HG03432 (cell line): ENCODE data around the gene ECSCR.
"Not testable (repeated sequence)": the region's sequence is repeated elsewhere in the genome, so short reads cannot be mapped to it uniquely, and the experiment has no call there.

Experiments
- ATAC-seq: cut with Tn5 transposase; IDR thresholded peaks from one replicate; pipeline ENCODE4 v1.9.1; 2021; ENCODE audit warnings: mild to moderate bottlenecking, moderate library complexity; ENCODE audit not compliant: unreplicated experiment

ECSCR gene, protein sequence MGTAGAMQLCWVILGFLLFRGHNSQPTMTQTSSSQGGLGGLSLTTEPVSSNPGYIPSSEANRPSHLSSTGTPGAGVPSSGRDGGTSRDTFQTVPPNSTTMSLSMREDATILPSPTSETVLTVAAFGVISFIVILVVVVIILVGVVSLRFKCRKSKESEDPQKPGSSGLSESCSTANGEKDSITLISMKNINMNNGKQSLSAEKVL

DNA sequence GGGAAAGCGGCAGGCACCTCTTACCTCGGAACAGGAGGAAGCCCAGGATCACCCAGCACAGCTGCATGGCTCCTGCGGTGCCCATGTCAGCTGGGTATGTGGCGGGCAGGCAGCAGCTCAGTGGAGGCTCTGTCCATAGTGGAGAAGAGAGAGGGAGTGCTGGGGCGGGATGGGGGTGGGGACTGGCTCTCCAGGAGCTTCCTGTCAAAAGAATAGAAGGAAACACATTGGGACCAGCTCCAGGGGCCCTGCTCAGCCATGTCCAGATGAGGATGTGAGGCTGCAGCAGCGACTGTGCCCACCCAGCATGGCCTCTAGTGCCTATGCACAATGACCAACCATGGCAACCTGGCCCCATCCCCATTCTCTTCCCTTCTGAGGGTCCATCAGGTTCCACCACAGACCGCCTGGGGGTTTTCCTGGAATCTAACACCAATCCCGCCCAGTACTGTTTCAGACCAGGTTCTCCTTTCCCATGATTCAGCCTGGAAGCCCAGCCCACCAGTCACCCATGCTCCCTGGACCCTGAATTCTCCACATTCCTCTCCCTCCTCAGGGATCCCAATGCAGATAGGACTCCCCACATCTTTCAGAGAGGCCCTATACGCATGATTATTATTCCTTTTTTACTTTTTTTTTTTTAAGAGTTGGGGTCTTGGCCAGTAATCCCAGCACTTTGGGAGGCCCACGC, at the start of gene ECSCR:
Gene ECSCR, minus strand, starts transcription at position 158 of the 691 bp plus-strand sequence. Its CDS starts 73 bp downstream, at position 85.
- ATAC-seq, result no peak

DNA sequence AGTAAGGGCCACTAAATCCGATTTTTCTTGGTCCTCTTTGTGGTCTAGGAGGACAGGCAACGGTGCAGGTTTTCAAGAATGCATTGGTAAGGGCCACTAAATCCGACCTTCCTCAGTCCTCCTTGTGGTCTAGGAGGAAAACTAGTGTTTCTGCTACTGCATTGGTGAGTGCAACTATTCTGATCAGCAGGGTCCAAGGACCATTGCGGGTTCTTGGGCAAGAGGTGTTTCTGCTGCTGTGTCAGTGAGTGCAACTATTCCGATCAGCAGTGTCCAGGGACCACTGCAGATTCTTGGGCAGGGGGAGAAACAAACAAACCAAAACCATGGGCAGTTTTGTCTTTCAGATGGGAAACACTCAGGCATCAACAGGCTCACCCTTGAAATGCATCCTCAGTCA, 42.2 kb upstream of the ECSCR start:
- not testable (repeated sequence) for ATAC-seq

DNA sequence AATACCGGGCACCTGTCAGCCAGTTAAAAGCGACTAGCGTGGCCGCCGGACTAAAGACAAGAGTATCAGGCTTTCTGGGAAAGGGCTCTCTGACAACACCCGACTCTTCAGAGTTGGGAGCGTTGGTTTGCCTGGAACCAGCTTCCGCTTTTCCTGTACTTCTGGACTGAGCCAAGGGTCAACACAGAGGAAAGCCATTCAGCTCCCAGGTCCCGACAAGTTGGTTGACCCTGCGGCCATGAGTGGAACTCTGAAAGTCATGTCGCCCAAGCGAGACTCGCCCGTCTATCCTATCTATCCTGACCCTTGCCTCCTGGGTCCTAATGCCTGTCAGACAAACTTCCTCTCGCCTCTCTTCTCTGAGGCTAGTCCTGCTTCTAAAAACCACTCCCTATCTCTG, 41.3 kb upstream of the ECSCR start:
- ATAC-seq, result not testable (repeated sequence)

DNA sequence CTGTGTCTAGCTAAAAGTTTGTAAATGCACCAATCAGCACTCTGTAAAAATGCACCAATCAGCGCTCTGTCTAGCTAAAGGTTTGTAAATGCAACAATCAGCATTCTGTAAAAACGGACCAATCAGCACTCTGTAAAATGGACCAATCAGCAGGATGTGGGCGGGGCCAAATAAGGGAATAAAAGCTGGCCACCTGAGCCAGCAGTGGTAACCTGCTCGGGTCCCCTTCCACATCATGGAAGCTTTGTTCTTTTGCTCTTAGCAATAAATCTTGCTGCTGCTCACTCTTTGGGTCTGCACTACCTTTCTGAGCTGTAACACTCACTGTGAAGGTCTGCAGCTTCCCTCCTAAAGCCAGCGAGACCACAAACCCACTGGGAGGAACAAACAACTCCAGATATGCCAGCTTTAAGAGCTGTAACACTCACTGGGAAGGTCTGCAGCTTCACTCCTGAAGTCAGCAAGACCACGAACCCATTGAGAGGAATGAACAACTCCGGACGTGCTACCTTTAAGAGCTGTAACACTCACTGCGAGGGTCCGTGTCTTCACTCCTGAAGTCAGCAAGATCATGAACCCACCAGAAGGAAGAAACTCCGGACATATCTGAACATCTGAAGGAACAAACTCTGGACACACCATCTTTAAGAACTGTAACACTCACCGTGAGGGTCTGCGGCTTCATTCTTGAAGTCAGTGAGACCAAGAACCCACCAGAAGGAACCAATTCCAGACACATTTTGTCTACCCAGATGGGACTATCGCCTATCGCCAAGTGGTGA, 40.7 kb upstream of the ECSCR start:
- ATAC-seq, result not testable (repeated sequence)

DNA sequence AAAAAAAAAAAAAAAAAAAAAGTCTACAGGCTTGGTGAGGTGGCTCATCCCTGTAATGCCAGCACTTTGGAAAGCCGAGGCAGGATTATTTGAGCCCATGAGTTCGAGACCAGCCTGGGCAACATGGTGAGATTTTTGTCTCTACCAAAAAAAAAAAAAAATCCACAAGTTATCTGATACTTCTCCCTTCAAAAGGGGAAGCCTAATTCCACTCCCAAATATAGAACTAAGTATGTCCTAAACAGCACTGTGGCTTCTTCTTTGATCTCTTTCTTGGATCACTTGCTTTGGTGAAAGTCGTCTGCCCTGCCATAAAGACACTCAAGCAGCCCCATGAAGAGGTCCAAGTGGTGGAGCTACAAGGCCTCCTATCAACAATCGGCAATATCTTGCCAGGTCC, 38.8 kb upstream of the ECSCR start:
- ATAC-seq, result no peak

DNA sequence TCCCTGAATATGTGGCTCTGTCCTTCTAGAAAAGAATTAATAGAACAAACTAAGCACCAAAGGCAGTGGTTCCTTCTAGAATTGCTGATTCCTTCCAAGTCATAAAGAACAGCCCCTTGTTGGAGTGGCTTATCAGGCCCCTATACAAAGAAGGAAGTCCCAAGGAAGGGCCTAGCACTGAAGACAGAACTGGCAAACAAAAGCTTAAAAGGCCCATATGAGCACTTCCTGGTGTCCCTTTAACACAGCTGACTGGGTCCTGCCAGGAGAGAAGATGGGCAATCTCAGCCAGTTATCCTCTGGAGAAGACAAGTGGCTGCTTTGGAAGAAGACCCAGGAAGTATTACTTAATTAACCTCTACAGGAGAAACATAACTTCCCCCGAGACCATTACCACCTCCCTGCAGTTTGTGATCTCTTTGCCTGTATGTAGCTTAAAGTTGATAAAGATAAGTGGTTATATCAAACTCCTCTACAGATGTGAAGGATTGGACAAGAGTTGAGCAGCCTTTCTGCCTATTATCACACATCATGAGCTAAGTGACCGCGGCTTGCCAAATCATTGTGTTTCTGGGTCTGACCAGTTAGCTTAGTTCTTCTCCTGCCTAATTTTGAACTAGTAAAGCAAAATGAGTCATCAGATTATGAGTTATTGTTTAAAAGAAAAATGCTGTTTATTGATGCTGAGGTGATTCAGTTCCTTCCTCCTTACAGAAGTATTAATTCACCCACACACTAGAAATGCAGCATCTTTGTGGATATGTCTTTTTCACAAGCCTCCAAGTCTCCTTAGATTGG, 33.3 kb upstream of the ECSCR start:
- no peak for ATAC-seq

DNA sequence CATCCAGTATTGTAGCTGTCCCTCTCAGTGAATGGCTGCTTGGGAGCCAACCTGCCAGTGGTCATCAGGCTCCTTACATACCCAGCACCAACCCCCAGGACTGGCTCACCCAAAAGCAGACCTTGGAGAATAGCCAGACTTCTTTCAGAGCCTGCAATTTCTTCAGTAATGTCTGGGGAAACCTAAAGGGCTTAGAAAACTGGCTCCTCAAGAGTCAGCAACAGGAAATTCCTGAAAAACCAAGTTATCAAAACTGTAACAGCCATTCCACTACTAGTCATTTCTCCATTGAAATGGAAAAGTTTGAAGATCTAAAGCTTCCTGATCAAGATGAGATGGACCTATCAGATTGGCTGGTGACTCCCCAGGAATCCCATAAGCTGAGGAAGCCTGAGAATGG, 32.3 kb upstream of the ECSCR start:
- ATAC-seq, result no peak

DNA sequence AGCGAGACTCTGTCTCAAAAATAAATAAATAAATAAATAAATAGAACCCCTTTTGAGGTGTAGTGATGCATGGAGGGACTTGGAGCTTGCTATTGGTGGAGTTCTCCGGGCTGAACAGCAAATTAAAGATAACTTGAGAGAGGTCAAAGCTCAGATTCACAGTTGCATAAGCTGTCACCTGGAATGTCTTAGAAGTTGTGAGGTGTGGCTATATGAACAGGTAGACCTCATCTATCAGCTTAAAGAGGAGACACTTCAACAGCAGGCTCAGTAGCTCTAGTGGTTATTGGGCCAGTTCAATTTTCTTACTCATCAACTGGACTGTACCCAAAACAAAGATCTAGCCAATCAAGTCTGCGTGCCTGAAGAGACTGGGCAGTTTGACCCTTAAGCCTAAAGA, 31.7 kb upstream of the ECSCR start:
- no peak for ATAC-seq

DNA sequence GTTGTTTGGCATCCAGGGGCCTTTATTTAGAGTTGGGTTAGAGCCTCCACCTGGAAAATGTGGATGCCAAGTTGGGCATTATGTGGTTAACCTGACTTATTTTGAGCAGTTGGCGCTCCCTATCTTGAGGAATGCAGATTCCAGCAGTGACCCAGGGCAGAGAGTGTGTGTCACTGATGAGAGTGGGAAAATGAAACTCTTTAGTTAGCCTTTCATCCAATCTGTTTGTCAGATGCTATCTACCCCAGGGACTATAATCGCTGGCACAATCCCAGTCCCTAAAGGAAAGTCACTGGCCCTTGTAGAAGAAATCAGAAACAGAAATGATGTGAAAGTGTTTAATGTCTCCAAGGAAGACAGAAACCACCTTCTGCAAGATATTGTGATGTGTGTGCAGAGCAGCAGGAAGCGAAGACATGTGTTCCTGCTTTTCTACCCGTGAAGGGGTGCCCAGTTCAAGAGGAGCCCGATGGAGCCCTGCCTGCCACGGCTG, 30.2 kb upstream of the ECSCR start:
- ATAC-seq, result no peak

DNA sequence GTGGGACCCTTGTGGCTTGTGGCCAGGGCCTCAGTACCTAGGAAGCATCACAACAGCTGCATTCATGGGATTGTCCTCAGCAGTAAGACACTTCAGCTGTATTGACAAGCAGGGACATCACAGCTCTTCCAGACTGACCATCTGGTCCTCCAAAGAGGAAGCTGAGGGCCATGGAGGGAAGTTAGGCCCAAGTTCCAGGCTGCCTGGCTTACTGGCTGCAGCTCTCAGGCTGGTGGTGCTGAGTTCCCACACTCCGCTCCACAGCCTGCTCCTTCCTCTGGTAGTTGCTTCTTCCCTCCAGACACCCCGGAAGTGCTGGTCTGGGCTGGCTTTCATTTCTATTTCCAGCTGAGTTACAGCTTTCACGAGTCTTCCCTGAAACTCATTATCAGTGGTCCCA, 25.7 kb upstream of the ECSCR start:
- no peak for ATAC-seq

DNA sequence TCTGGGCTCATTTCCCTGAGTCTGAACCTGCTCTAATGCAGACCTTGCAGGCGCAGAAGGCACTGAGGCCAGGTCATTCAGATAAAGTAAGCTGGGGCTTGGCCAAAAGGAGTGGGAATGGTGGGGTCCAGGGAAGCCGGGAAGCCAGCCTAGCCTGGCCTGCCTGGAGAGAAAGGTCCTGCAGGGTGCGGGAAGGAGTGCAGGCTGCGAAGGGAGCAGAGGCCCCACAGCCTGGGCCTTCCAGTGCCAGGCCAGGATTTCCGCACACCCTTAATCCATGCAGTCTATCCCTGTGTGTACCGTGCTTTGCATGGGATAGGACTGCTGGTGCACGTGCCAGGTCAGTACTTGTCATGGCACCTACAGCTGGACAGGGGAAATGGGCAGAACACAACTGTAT, 23.7 kb upstream of the ECSCR start:
- no peak for ATAC-seq

DNA sequence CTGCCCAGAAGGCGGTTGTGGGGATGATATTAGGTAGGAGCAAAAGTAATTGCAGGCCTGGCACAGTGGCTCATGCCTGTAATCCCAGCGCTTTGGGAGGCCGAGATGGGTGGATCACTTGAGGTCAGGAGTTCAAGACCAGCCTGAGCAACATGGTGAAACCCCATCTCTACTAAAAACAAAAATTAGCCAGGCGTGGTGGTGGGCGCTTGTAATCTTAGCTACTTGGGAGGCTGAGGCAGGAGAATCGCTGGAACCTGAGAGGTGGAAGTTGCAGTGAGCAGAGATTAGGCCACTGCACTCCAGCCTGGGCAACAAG, 20.3 kb upstream of the ECSCR start:
- ATAC-seq, result not testable (repeated sequence)

DNA sequence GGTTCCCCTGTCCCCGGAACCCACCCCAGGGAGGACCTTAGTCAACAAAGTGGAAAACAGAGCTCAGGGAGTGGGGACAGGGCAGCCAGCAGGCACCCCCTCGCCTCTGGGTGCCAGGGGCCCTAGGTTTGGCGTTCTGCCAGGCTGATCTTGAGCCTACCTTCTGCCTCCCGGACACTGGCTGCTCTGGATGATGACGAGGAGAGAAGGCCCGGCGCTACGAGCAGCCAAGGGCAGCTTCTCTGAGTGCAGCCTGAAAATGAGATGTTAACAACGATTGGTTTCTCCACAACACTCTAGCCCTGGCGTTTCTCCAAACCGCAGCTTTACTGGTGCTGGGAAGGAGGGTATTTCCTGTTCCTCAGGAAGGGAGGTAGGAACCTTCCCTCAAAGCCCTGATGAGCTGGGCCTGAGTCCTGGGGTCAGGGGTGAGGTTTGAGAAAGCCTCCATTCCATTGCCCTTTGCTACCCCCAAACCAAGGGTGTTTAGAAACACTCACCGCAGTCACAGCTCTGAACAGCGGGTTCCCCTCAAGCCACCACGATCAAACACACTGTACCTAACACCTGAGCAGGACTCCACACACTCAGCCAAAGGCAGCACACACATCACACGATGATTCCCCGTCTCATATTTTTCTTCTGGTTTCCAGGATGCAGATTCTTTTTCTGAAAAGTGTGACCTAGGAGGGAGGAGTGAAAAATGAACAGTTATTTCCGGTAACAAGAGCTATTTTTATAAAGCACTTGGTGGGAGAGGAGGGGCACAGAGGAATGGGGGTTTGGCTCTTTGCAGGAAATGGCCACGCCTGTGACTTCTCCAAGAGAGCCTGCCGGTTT, 19.7 kb upstream of the ECSCR start, which contains the start of gene STING1:
Gene STING1, minus strand, starts transcription at position 709 of the 840 bp plus-strand sequence. CDS start 1,054 bp downstream, outside the sequence.
- no peak for ATAC-seq

DNA sequence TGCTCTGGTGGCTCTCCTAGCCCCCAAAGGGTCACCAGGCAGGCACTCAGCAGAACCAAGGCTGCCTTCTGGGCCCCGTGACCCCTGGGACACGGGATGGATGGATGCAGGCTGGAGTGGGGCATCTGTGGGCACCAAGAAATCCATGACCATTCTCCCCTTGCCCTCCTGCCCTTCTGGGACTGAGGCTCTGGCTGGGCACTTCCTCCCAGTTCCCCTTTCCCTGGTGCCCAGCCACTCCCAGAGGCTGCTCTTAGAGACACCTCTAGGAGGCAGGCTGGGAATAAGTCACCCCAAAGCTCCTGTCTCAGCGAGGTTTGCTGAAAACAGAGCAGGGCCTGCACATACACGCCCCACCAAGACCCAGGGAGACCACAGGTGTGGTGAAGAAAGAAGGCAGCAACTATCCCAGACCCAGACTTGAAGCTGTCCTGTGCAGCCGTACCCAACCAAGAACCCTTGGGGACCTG, 19.1 kb upstream of the ECSCR start:
- no peak for ATAC-seq

DNA sequence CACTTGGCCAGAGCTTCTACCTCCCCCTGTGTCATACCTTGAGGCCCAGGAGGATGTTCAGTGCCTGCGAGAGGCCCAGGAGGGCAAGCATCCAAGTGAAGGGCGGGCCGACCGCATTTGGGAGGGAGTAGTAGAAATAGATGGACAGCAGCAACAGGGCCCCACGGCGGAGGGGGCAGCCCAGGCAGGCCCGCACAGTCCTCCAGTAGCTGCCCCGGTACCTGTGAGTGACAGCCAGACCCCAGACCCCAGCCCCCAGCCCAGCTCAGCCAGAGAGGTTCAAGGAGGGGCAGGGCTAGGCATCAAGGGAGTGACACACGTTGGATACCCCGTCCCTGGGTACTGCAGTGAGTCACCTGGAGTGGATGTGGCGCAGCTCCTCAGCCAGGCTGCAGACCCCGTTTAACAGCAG, 18.6 kb upstream of the ECSCR start:
- no peak for ATAC-seq

DNA sequence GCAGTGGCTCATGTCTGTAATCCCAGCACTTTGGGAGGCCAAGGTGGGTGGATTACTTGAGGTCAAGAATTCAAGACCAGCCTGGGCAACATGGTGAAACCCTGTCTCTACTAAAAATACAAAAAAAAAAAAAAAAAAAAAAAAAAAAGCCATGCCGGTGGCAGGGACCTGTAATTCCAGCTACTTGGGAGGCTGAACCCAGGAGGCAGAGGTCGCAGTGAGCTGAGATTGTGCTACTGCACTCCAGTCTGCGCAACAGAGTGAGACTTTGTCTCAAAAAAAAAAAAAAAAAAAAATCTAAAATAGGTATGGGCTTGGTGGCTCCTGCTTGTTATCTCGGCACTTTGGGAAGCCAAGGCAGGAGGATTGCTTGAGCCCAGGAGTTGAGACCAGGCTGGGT, 17.2 kb upstream of the ECSCR start:
- ATAC-seq, result not testable (repeated sequence)

DNA sequence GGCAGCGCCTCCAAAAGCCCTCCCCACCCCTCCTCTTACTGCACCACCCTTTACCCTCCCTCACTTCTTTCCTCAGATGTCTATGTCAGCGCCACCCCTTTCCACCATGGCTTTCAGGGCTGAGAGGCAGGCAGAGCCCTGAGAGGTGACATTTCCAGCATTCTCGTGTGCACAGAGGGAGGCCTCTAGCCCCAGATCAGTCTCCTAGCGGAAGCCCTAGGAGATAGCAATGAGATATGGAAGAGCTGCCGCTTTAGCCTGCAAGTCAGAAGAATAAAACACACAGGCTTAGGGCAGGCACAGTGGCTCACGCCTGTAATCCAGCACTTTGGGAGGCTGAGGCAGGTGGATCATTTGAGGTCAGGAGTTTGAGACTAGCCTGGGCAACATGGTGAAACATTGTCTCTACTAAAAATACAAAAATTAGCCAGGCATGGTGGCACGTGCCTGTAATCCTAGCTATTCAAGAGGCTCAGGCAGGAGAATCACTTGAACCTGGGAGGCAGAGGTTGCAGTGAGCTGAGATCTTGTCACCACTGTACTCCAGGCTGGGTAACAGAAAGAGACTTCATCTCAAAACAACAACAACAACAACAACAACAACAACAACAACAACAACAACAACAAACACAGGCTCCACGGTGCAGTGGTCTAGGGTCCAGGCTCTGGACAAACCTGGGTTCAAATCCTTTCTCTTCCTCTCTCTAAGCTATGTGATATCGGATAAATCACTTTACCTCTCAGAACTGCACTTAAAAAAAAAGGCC, 16.3 kb upstream of the ECSCR start:
- ATAC-seq, result not testable (repeated sequence)

DNA sequence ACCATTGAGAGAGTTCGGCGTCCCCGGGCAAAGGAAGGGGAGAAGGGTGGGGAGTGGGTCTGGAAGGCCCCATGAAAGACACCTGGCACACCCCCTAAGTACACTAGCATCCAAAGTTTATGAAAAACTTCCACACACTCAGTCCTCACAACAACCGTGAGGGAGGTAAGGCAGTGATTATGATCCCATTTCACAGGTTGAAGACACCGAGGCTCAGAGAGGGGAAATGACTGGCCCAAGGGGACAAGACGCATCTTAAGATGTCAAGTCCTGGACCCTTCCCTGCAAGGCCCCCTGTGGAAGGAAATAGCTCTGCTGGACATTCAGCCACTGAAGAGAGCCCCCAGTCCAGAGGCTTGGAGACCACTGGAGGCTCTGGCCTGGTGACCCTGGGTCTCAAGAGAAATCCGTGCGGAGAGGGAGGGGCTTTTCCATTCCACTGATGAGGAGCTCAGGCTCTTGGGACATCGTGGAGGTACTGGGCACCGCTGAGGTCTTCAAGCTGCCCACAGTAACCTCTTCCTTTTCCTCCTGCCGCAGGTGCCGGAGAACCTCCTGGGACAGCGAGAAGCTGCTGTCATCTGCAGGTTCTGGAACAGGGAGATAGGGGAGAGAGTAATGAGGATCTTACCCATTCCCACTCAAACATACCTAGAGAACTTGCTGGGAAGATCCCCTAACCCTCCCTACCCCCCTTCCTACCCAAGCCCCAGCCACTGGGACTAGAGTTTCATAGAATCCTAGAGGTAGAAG, 13.5 kb upstream of the ECSCR start:
- ATAC-seq, result no peak
